Mesenchymal stem cell (in vitro differentiated cells and primary cell): ENCODE results near the gene SYT15. TPM values are rescaled to one million over a fixed set of nuclear protein-coding genes. Genes with fewer than 3 reads are reported as not detected.
"Not testable (repeated sequence)": the region's sequence is repeated elsewhere in the genome, so short reads cannot be mapped to it uniquely, and the experiment has no call there.

Source experiments
- DNase-seq: peaks from one replicate; pipeline ENCODE4 v3.0.0-alpha.2; 2013
- H2AFZ ChIP-seq: one replicate; pipeline ENCODE4 v1.6.1; 2013; ENCODE audit warnings: low read depth, mild to moderate bottlenecking, control low read depth, inconsistent platforms, low read length, moderate library complexity
- H2AK5ac ChIP-seq: 2 replicates; pipeline ENCODE4 v1.6.1; 2013; ENCODE audit warnings: low read length, moderate library complexity, mild to moderate bottlenecking, inconsistent platforms; ENCODE audit not compliant: severe bottlenecking
- H2BK120ac ChIP-seq: one replicate; pipeline ENCODE4 v1.6.1; 2013; ENCODE audit warnings: low read depth, mild to moderate bottlenecking, inconsistent platforms, low read length, moderate library complexity
- H2BK12ac ChIP-seq, 2 experiments: one replicate each; pipeline ENCODE4 v1.6.1; 2013; ENCODE audit warnings: inconsistent platforms in 2 of 2, low read length in 2 of 2, mild to moderate bottlenecking in 2 of 2, moderate library complexity in 2 of 2, control low read depth in 1 of 2
- H2BK15ac ChIP-seq: one replicate; pipeline ENCODE4 v1.6.1; 2013; ENCODE audit warnings: mild to moderate bottlenecking, low read depth, inconsistent platforms; ENCODE audit not compliant: poor library complexity, severe bottlenecking
- H2BK5ac ChIP-seq: 2 replicates; pipeline ENCODE4 v1.6.1; 2013; ENCODE audit warnings: low read depth, mild to moderate bottlenecking, low read length, control low read depth, inconsistent platforms; ENCODE audit not compliant: poor library complexity, severe bottlenecking
- H3K14ac ChIP-seq, 2 experiments: one replicate each; pipeline ENCODE4 v1.6.1; 2013; ENCODE audit warnings: inconsistent platforms in 2 of 2, low read length in 2 of 2, control low read depth in 1 of 2, mild to moderate bottlenecking in 1 of 2, moderate library complexity in 1 of 2
- H3K18ac ChIP-seq, 2 experiments: one replicate each; pipeline ENCODE4 v1.6.1; 2013; ENCODE audit warnings: inconsistent platforms in 2 of 2, low read length in 2 of 2, control low read depth in 1 of 2, low read depth in 1 of 2, mild to moderate bottlenecking in 1 of 2
- H3K23ac ChIP-seq, 2 experiments: one replicate each; pipeline ENCODE4 v1.6.1; 2013; ENCODE audit warnings: inconsistent platforms in 2 of 2, low read length in 2 of 2, mild to moderate bottlenecking in 2 of 2, moderate library complexity in 2 of 2, control low read depth in 1 of 2
- H3K27ac ChIP-seq: 2 replicates; pipeline ENCODE4 v1.5.1; 2013; ENCODE audit warnings: mild to moderate bottlenecking, moderate library complexity, low read length, control low read depth, inconsistent platforms; ENCODE audit not compliant: poor library complexity, severe bottlenecking
- H3K27me3 ChIP-seq, 2 experiments: 2 replicates each; pipeline versions ENCODE4 v1.6.1 to v1.7.0; 2013; ENCODE audit warnings: low read length in 2 of 2, mild to moderate bottlenecking in 2 of 2, moderate library complexity in 2 of 2, control low read depth in 1 of 2, inconsistent platforms in 1 of 2; ENCODE audit not compliant: control insufficient read depth in 1 of 2, insufficient read depth in 1 of 2
- H3K36me3 ChIP-seq, 2 experiments: 2 replicates each; pipeline versions ENCODE4 v1.6.1 to v1.7.0; 2013; ENCODE audit warnings: low read length in 2 of 2, control low read depth in 1 of 2, inconsistent platforms in 1 of 2, low read depth in 1 of 2, mild to moderate bottlenecking in 1 of 2; ENCODE audit not compliant: insufficient read depth in 2 of 2, control insufficient read depth in 1 of 2
- H3K4ac ChIP-seq, 2 experiments: one replicate each; pipeline ENCODE4 v1.6.1; 2013; ENCODE audit warnings: inconsistent platforms in 2 of 2, low read length in 2 of 2, mild to moderate bottlenecking in 2 of 2, moderate library complexity in 2 of 2, control low read depth in 1 of 2, low read depth in 1 of 2
- H3K4me1 ChIP-seq: 2 replicates; pipeline ENCODE4 v1.6.1; 2013; ENCODE audit warnings: low read depth, low read length, control low read depth; ENCODE audit not compliant: control insufficient read depth, insufficient read depth
- H3K4me2 ChIP-seq: 2 replicates; pipeline ENCODE4 v1.6.1; 2013; ENCODE audit warnings: low read length, mild to moderate bottlenecking, inconsistent platforms; ENCODE audit not compliant: poor library complexity, severe bottlenecking
- H3K4me3 ChIP-seq, 2 experiments: 2 replicates each; pipeline versions ENCODE4 v1.5.1 to v1.7.0; 2013; ENCODE audit warnings: low read length in 2 of 2, mild to moderate bottlenecking in 2 of 2, control low read depth in 1 of 2, low read depth in 1 of 2; ENCODE audit not compliant: insufficient read depth in 1 of 2
- H3K79me1 ChIP-seq: replicated peaks from 2 replicates; pipeline ENCODE4 v1.6.1; 2013; ENCODE audit warnings: mild to moderate bottlenecking, control low read depth, low read length, inconsistent platforms; ENCODE audit not compliant: poor library complexity, severe bottlenecking
- H3K9ac ChIP-seq: 2 replicates; pipeline ENCODE4 v1.7.0; 2013; ENCODE audit warnings: mild to moderate bottlenecking, low read length, moderate library complexity
- H3K9me3 ChIP-seq: 2 replicates; pipeline ENCODE4 v1.7.0; 2013; ENCODE audit warnings: mild to moderate bottlenecking, low read length; ENCODE audit not compliant: control insufficient read depth
- H4K8ac ChIP-seq: one replicate; pipeline ENCODE4 v1.6.1; 2013; ENCODE audit warnings: inconsistent platforms, mild to moderate bottlenecking, low read length, moderate library complexity
- H4K91ac ChIP-seq: one replicate; pipeline ENCODE4 v1.6.1; 2013; ENCODE audit warnings: mild to moderate bottlenecking, low read length, inconsistent platforms
- WGBS: methylation state at CpG from one replicate; pipeline ENCODE4 v1.1.7; 2013; ENCODE audit warnings: mixed read lengths; 5-methylcytosine and 5-hydroxymethylcytosine counted together
- polyA plus RNA-seq, 2 experiments: library from polyadenylated mRNA; stranded (reverse); fragments of 200-250 nt; gene quantifications; one replicate each; pipeline ENCODE4 v1.2.3, GENCODE V29; 2013

SYT15 gene
- polyA plus RNA-seq (2013, experiment 1 of 2), result 0.35 TPM
- polyA plus RNA-seq (2013, experiment 2 of 2), result 0.82 TPM

DNA sequence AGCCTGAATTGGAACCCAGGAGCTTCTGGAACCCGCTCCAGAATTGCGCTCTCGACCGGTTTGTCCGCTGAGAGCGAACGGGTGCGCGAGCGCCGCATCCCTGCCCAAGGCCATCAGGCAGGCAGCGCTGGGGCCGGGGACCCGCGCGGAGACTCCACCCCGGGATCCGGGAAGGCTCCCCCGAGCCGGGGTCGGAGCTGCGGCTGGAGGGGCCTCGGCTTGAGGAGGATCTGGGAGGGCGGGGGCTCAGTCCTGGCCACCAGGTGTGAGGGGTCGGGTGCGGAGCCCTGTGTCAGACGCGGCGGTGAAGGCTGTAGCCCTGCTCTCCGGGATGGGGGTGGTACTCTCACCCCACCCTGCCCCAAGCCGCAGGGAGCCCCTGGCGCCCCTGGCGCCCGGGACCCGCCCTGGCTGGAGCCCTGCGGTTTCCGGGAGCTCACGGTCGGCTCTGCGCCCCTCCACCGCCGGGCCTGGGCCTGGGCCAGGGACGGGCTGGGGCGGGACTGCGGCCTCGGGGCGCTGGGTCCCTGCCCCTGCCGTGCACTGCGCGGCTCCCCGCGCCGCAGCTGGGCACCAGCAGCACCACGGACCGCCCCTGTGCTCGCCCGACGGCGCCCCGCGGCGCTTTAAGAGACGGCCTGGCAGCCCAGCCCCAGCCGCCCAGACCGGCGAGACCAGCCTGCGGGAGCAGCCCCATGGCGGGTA lies at the start of gene SYT15:
Gene SYT15, plus strand, starts transcription at position 655 of the 705 bp plus-strand sequence. Its CDS starts 41 bp downstream, at position 696.
- not testable (repeated sequence) for H2AK5ac ChIP-seq, H3K27me3 ChIP-seq, H3K79me1 ChIP-seq, H3K4ac ChIP-seq, H2AFZ ChIP-seq, H3K9ac ChIP-seq, H3K9me3 ChIP-seq, H3K4me3 ChIP-seq, H4K8ac ChIP-seq, H4K91ac ChIP-seq, H2BK15ac ChIP-seq, DNase-seq, H3K23ac ChIP-seq, H3K14ac ChIP-seq, H3K4me1 ChIP-seq, H3K36me3 ChIP-seq, H3K18ac ChIP-seq, H2BK12ac ChIP-seq, H2BK5ac ChIP-seq, H2BK120ac ChIP-seq, H3K27ac ChIP-seq
- H3K4me2 ChIP-seq, result peak within 1 kb of the TSS; percentile 56
- WGBS, result no CpG with 5 or more reads among the region's 68 CpGs

DNA sequence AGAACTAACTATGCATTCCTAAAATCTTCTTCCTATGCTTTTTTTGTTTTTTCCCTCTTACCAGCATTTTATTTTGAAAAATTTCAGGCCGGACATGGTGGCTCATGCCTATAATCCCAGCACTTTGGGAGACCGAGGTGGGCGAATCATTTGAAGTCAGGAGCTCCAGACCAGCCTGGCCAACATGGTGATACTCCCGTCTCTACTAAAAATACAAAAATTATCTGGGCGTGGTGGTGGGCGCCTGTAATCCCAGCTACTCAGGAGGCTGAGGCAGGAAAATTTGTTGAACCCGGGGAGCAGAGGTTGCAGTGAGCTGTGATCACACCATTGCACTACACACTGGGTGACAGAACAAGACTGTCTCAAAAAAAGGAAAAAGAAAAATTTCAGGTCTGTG lies 49.2 kb upstream of the SYT15 start:
- not testable (repeated sequence) for DNase-seq, H3K23ac ChIP-seq, H2AK5ac ChIP-seq, H2BK15ac ChIP-seq, H3K9me3 ChIP-seq, H3K4ac ChIP-seq, H2BK12ac ChIP-seq, H2AFZ ChIP-seq, H3K27ac ChIP-seq, H3K79me1 ChIP-seq, H2BK120ac ChIP-seq, H3K18ac ChIP-seq, H3K36me3 ChIP-seq, H3K14ac ChIP-seq, H4K8ac ChIP-seq, H2BK5ac ChIP-seq, H3K4me2 ChIP-seq, H4K91ac ChIP-seq
- H3K4me3 ChIP-seq, result peak overlapping the region in 1 of 2 experiments; percentile 24
- H3K27me3 ChIP-seq, result peaks cover 0 to 31% of the 10 kb centered on the region in 2 experiments
- H3K4me1 ChIP-seq, result peaks cover 18% of the 10 kb centered on the region
- 86% methylated on average over 7 of the region's 7 CpGs for WGBS
- H3K9ac ChIP-seq, result peak overlapping the region; percentile 85

DNA sequence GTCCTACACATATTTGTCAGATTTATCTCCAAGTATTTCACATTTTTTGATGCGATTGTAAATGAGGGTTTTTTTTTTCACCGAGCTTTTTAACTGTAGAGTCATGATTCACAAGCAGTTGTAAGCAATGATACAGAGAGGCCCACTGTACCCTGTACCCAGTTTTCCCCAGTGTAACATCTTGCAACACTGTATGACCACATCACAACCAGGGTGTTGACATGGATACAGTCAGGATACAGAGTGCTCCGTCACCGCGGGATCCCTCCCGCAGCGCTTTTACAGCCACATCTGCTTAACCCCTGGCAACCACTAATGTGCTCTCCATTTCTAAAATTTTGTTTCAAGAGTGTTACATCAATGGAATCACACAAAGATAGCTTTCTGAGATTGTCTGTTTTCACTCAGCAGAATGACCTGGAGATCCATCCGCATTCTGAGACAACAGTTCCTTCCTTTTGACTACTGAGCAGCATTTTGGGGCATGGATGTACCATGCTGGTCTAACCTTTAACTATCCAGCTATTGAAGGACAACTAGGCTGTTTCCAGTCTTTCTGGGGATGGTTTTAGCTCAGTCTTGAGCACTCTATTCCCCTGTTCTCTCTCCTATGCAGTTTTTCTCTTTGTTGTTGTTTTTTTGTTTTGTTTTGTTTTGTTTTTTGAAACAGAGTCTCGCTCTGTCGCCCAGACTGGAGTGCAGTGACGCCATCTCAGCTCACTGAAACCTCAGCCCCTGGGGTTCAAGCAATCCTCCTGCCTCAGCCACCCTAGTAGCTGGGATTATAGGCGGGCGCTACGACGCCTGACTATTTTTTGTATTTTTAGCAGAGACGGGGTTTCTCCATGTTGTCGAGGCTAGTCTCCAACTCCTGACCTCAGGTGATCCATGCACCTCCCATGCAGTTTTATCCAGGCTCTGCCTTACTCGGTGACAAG lies 48.4 kb upstream of the SYT15 start:
- no peak overlapping the region for H2AFZ ChIP-seq
- no peak overlapping the region for H2BK120ac ChIP-seq
- H3K18ac ChIP-seq, result no peak overlapping the region
- no peaks in the 10 kb centered on the region for H3K79me1 ChIP-seq
- no peak overlapping the region for H4K91ac ChIP-seq
- peak overlapping the region; percentile 85 for H3K9ac ChIP-seq
- no peak overlapping the region for H3K4ac ChIP-seq
- no peak overlapping the region for H2BK5ac ChIP-seq
- peak; percentile 89 for DNase-seq
- peaks cover 0 to 37% of the 10 kb centered on the region in 2 experiments for H3K27me3 ChIP-seq
- peaks cover 0 to 2% of the 10 kb centered on the region in 2 experiments for H3K36me3 ChIP-seq
- no peak overlapping the region for H3K23ac ChIP-seq
- no peak overlapping the region for H2BK12ac ChIP-seq
- no peak overlapping the region for H3K27ac ChIP-seq
- peaks cover 12% of the 10 kb centered on the region for H3K4me1 ChIP-seq
- H3K9me3 ChIP-seq, result no peaks in the 10 kb centered on the region
- 92% methylated on average over 18 of the region's 18 CpGs for WGBS
- H2BK15ac ChIP-seq, result no peak overlapping the region
- no peak overlapping the region for H4K8ac ChIP-seq
- no peak overlapping the region for H2AK5ac ChIP-seq
- no peak overlapping the region for H3K14ac ChIP-seq
- H3K4me2 ChIP-seq, result no peak overlapping the region
- H3K4me3 ChIP-seq, result peak overlapping the region in 1 of 2 experiments; percentile 24

DNA sequence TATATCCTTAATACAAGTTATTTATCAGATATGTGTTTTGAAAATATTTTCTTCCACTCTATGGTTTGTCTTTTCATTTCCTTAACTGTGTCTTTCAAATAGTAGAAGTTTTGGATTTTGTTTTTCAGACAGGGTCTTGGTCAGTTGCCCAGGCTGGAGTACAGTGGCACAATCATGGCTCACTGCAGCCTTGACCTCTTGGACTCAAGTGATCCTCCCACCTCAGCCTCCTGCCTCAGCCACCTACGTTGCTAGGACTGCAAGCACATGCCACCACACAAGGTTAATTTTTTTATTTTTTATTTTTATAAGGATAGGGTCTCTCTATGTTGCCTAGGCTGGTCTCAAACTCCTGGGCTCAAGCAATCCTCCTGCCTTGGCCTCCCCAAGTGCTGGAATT lies 46.7 kb upstream of the SYT15 start:
- not testable (repeated sequence) for H3K9me3 ChIP-seq, H3K27ac ChIP-seq, H3K4me2 ChIP-seq, H2BK12ac ChIP-seq, H4K91ac ChIP-seq, H3K36me3 ChIP-seq, H2AFZ ChIP-seq, H3K23ac ChIP-seq, H3K4ac ChIP-seq, H3K9ac ChIP-seq, H2BK15ac ChIP-seq, H3K79me1 ChIP-seq, H3K14ac ChIP-seq, H3K4me1 ChIP-seq, H2AK5ac ChIP-seq, H3K18ac ChIP-seq, H2BK120ac ChIP-seq, H3K4me3 ChIP-seq, H2BK5ac ChIP-seq, H4K8ac ChIP-seq, DNase-seq
- H3K27me3 ChIP-seq, result peaks cover 0 to 36% of the 10 kb centered on the region in 2 experiments
- WGBS, result 40% methylated on average over 1 of the region's 1 CpG
